ENCODE measurements around the gene MICAL2.

DNA sequence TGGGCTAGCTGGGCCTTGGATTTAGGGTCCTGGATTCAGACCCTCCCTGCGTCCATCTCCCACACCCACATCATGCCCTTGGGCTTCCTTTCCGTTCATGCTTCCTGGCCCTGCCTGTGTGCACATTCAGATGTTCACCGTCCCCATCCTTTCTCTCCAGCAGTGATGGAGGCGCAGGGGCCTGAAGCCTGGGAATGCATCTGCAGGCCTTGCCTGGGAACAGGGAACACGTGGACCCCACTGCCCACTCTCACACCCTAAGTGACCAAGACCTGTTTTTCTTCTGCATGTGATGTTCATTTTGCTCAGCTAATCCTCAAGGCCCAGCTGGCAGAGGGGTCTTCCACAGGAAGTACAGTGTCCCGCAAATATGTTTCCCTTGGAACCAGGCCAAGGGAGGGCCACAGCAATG is 175.4 kb downstream of the MICAL2 start:
- TF ChIP-seq, protein P1, sequence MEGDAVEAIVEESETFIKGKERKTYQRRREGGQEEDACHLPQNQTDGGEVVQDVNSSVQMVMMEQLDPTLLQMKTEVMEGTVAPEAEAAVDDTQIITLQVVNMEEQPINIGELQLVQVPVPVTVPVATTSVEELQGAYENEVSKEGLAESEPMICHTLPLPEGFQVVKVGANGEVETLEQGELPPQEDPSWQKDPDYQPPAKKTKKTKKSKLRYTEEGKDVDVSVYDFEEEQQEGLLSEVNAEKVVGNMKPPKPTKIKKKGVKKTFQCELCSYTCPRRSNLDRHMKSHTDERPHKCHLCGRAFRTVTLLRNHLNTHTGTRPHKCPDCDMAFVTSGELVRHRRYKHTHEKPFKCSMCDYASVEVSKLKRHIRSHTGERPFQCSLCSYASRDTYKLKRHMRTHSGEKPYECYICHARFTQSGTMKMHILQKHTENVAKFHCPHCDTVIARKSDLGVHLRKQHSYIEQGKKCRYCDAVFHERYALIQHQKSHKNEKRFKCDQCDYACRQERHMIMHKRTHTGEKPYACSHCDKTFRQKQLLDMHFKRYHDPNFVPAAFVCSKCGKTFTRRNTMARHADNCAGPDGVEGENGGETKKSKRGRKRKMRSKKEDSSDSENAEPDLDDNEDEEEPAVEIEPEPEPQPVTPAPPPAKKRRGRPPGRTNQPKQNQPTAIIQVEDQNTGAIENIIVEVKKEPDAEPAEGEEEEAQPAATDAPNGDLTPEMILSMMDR (conservative IDR thresholded peaks at IDR 0.05; ENCODE audit: low read length) = no peak
- TF ChIP-seq EZH2phosphoT487 (IDR thresholded peaks at IDR 0.05; ENCODE audit: borderline replicate concordance, low read depth, low read length) = no peak

Measured in OCI-LY7 (cell line).